B cell (primary cell): ENCODE measurements around the gene RPL7A.
A peak's percentile ranks its signal among the peaks of the same experiment; 100 is the strongest.

ENCODE experiments used
- CTCF ChIP-seq: fragments of 200-600 bp; IDR thresholded peaks from one replicate; pipeline ENCODE4 v1.8.0; 2022; ENCODE audit warnings: antibody characterized with exemption, mild to moderate bottlenecking
- EZH2 ChIP-seq: IDR thresholded peaks from 2 replicates; pipeline ENCODE4 v1.6.1; 2012; ENCODE audit warnings: borderline replicate concordance, low read depth, mild to moderate bottlenecking, moderate library complexity, low read length; ENCODE audit not compliant: insufficient read depth, poor library complexity, severe bottlenecking

GRCh38 chr9:133347515-133347984 lies 468 bp upstream of the RPL7A start:
- TF ChIP-seq CTCF: peak; percentile 18
- no peak for TF ChIP-seq EZH2
